Measurements from ENCODE around the gene TMEM42. TPM values are rescaled to one million over a fixed set of nuclear protein-coding genes. Genes with fewer than 3 reads are reported as not detected.

TMEM42 gene
- total and polyA plus RNA-seq, 2 of the 8 experiments (the other 6 are each of a cell fraction or from before 2014, with no cell fraction given): 11.2 to 41.4 TPM

- Histone ChIP-seq H3K23ac (ENCODE audit: insufficient read length) (no peak overlapping the region), H3K4me2 (ENCODE audit: insufficient read depth in 1 of 2, low read depth in 2 of 2, low read length in 2 of 2) (no peak overlapping the region), H3K79me1 (ENCODE audit: low read depth, low read length) (no peaks in the 10 kb centered on the region), H3K27ac (ENCODE audit: low read depth, low read length) (no peak overlapping the region), H3K14ac (ENCODE audit: insufficient read length) (no peak overlapping the region), H3K4me1 (replicated peaks in 1 of 4; ENCODE audit: control insufficient read depth in 3 of 4, insufficient read depth in 4 of 4, low read length in 3 of 4) (peaks cover 0 to 2% (median 0%) of the 10 kb centered on the region in 4 experiments; a peak in 2 of 7 replicates), H3K4ac (replicated peaks; ENCODE audit: insufficient read length, low read depth, low read length) (no peak overlapping the region), H2BK12ac (ENCODE audit: low read depth, low read length) (no peak overlapping the region; the same call in 1 of the 2 replicates), H3K4me3 (ENCODE audit: extremely low read depth in 1 of 4, insufficient read depth in 2 of 4, low read depth in 3 of 4, low read length in 4 of 4) (no peak overlapping the region), H2BK15ac (ENCODE audit: low read length) (peak overlapping the region; percentile 19; the same call in 1 of the 2 replicates), H3K79me2 (ENCODE audit: control insufficient read depth in 1 of 2, insufficient read depth in 2 of 2, low read length in 2 of 2) (no peaks in the 10 kb centered on the region), H2AFZ (ENCODE audit: low read length) (no peak overlapping the region), H3K36me3 (ENCODE audit: control insufficient read depth in 2 of 4, insufficient read depth in 4 of 4, low read length in 3 of 4) (no peaks in the 10 kb centered on the region), H3K9me3 (ENCODE audit: insufficient read depth in 2 of 2, low read depth in 1 of 2, low read length in 1 of 2) (peaks cover 4 to 8% of the 10 kb centered on the region in 2 experiments; a peak in 2 of 4 replicates), H2BK20ac (ENCODE audit: low read length) (no peak overlapping the region), H3K56ac (replicated peaks; ENCODE audit: insufficient read length, low read depth, low read length) (no peak overlapping the region), H3K18ac (ENCODE audit: extremely low read depth, low read length) (no peak overlapping the region), H2AK5ac (ENCODE audit: low read depth, low read length) (no peak overlapping the region), H4K20me1 (replicated peaks in 1 of 2; ENCODE audit: control insufficient read depth in 1 of 2, insufficient read depth in 2 of 2, low read length in 2 of 2) (no peaks in the 10 kb centered on the region), H3K9ac (replicated peaks in 1 of 4; ENCODE audit: extremely low read depth in 1 of 4, low read depth in 3 of 4, low read length in 3 of 4) (no peak overlapping the region), H3K27me3 (replicated peaks in 1 of 4; ENCODE audit: control insufficient read depth in 3 of 4, extremely low read depth in 1 of 4, insufficient read depth in 3 of 4, low read length in 3 of 4) (no peaks in the 10 kb centered on the region), H2BK5ac (ENCODE audit: low read depth, low read length) (no peak overlapping the region), H2BK120ac (replicated peaks; ENCODE audit: low read depth, low read length) (no peak overlapping the region), H3K23me2 (ENCODE audit: low read depth, low read length) (no peaks in the 10 kb centered on the region; the same call in 1 of the 2 replicates), H4K91ac (replicated peaks; ENCODE audit: insufficient read length, low read length) (no peak overlapping the region), H4K8ac (ENCODE audit: extremely low read depth, insufficient read depth, low read length) (no peak overlapping the region), H4K5ac (ENCODE audit: insufficient read length, low read depth, low read length) (no peak overlapping the region)
- WGBS, 2 experiments (ENCODE audit: extremely low coverage in 1 of 2, insufficient coverage in 1 of 2, insufficient read length in 1 of 2, insufficient replicate concordance in 2 of 2, low coverage in 1 of 2, low lambda C conversion rate in 2 of 2, missing lambda C conversion rate in 1 of 2): 87% methylated on average over 3 of the region's 3 CpGs; no CpG with 5 or more reads in 1 of the 2 experiments
- DNase-seq (ENCODE audit: low read depth in 1 of 2, low spot score in 2 of 2) (no peak), FAIRE-seq (no peak)
- CTCF ChIA-PET (ENCODE audit: partially characterized antibody): interaction anchor here (1.0 to 1.2 kb wide), 2 partner anchors 27 to 28 kb away, joined by 4 to 6 read pairs; no protein-coding TSS in a partner anchor
- POLR2A ChIA-PET (ENCODE audit: partially characterized antibody): no interaction called here
- TF ChIP-seq CBX5 (IDR thresholded peaks at IDR 0.05; ENCODE audit: low read depth, low read length) (no peak), CHD1 (IDR thresholded peaks at IDR 0.05; ENCODE audit: low read depth, low read length) (no peak), POLR2AphosphoS5 (IDR thresholded peaks at IDR 0.05; ENCODE audit: low read depth, low read length) (no peak), BCL11A (IDR thresholded peaks at IDR 0.05; ENCODE audit: low read depth in 2 of 2, low read length in 2 of 2) (no peak), JUND (IDR thresholded peaks at IDR 0.05; ENCODE audit: low read length) (no peak), RNF2 (IDR thresholded peaks at IDR 0.05; ENCODE audit: borderline replicate concordance, low read depth, low read length, missing control alignments, poor library complexity, severe bottlenecking) (no peak), ASH2L (IDR thresholded peaks at IDR 0.05; ENCODE audit: low read length) (no peak), BACH1 (IDR thresholded peaks at IDR 0.05; ENCODE audit: low read length) (no peak), E2F6 (IDR thresholded peaks at IDR 0.05) (no peak), YY1 (IDR thresholded peaks at IDR 0.05; ENCODE audit: low read depth, low read length) (no peak), RBBP5 (IDR thresholded peaks at IDR 0.05; ENCODE audit: borderline replicate concordance, low read depth, low read length) (no peak), SP2 (IDR thresholded peaks at IDR 0.05; ENCODE audit: low read length) (no peak), PHF8 (conservative IDR thresholded peaks at IDR 0.05; ENCODE audit: low read depth, low read length) (no peak), CTBP2 (IDR thresholded peaks at IDR 0.05; ENCODE audit: borderline replicate concordance, insufficient read depth, insufficient read length, low read length) (no peak)
Measured at GRCh38 chr3:44886561-44886960, 24.8 kb downstream of the TMEM42 start.

All from H1 (cell line).